Neural progenitor cell (in vitro differentiated cells): ENCODE measurements around the gene ZNF230. TPM values are rescaled to one million over a fixed set of nuclear protein-coding genes. Genes with fewer than 3 reads are reported as not detected.

Experiments
- DNase-seq: peaks from one replicate; pipeline ENCODE4 v3.0.0-alpha.2; 2016; ENCODE audit warnings: low spot score
- H2AFZ ChIP-seq: fragments of 200-600 bp; sonication (generic); replicated peaks from 2 replicates; pipeline ENCODE4 v1.6.1; 2016; ENCODE audit warnings: antibody characterized with exemption
- H3F3A ChIP-seq: fragments of 200-600 bp; sonication (generic); 2 replicates; pipeline ENCODE4 v1.6.1; 2016; ENCODE audit warnings: antibody characterized with exemption, low read depth
- H3K27ac ChIP-seq: fragments of 200-600 bp; sonication (generic); 2 replicates; pipeline ENCODE4 v1.5.1; 2016; ENCODE audit warnings: mild to moderate bottlenecking
- H3K27me3 ChIP-seq: fragments of 200-600 bp; sonication (generic); 2 replicates; pipeline ENCODE4 v1.6.1; 2016; ENCODE audit warnings: mild to moderate bottlenecking, moderate library complexity
- H3K36me3 ChIP-seq: fragments of 200-600 bp; sonication (generic); 2 replicates; pipeline ENCODE4 v1.5.1; 2016
- H3K4me1 ChIP-seq: fragments of 200-600 bp; sonication (generic); 2 replicates; pipeline ENCODE4 v1.6.1; 2016; ENCODE audit warnings: mixed run types
- H3K4me2 ChIP-seq: fragments of 200-600 bp; sonication (generic); 2 replicates; pipeline ENCODE4 v1.6.1; 2016
- H3K4me3 ChIP-seq: fragments of 200-600 bp; sonication (generic); 2 replicates; pipeline ENCODE4 v1.5.1; 2016
- H3K79me2 ChIP-seq: fragments of 200-600 bp; sonication (generic); 2 replicates; pipeline ENCODE4 v1.6.1; 2016; ENCODE audit warnings: low read depth
- H3K9ac ChIP-seq: fragments of 200-600 bp; sonication (generic); 2 replicates; pipeline ENCODE4 v1.6.1; 2016
- H3K9me3 ChIP-seq: fragments of 200-600 bp; sonication (generic); 2 replicates; pipeline ENCODE4 v1.5.1; 2016; ENCODE audit warnings: low read depth
- H4K20me1 ChIP-seq: fragments of 200-600 bp; sonication (generic); 2 replicates; pipeline ENCODE4 v1.6.1; 2016; ENCODE audit warnings: low read depth
- H3K27ac Mint-ChIP-seq: 3 replicates; pipeline ENCODE4 v1.8.0; 2021; ENCODE audit warnings: mixed read lengths
- H3K27me3 Mint-ChIP-seq: 2 replicates; pipeline ENCODE4 v1.8.0; 2022; ENCODE audit warnings: low read depth, mild to moderate bottlenecking, inconsistent platforms, moderate library complexity, mixed read lengths; ENCODE audit not compliant: insufficient read depth
- H3K36me3 Mint-ChIP-seq: 3 replicates; pipeline ENCODE4 v1.8.0; 2021; ENCODE audit warnings: mixed read lengths
- H3K4me1 Mint-ChIP-seq: 3 replicates; pipeline ENCODE4 v1.8.0; 2021; ENCODE audit warnings: mixed read lengths
- H3K4me3 Mint-ChIP-seq: 3 replicates; pipeline ENCODE4 v1.8.0; 2021; ENCODE audit warnings: mild to moderate bottlenecking, moderate library complexity, mixed read lengths
- H3K9me3 Mint-ChIP-seq: 3 replicates; pipeline ENCODE4 v1.8.0; 2020; ENCODE audit warnings: mixed read lengths
- EZH2 ChIP-seq: fragments of 200-600 bp; sonication (generic); IDR thresholded peaks from 2 replicates; pipeline ENCODE4 v1.6.1; 2017; ENCODE audit warnings: antibody characterized with exemption, mild to moderate bottlenecking, moderate library complexity
- EZH2phosphoT487 ChIP-seq: fragments of 200-600 bp; sonication (generic); IDR thresholded peaks from 2 replicates; pipeline ENCODE4 v1.6.1; 2017; ENCODE audit warnings: antibody characterized with exemption
- total RNA-seq: library from RNA; depleted of rRNA; stranded (reverse); fragments of >200 nt; gene quantifications from 2 replicates; pipeline ENCODE4 v1.2.3, GENCODE V29; 2015; ENCODE audit warnings: low replicate concordance
- TF ChIP-seq, protein P1 (sequence below): fragments of 200-600 bp; sonication (generic); IDR thresholded peaks from 2 replicates; pipeline ENCODE4 v1.5.1; 2017; ENCODE audit warnings: antibody characterized with exemption, mild to moderate bottlenecking

The ZNF230 gene
- total RNA-seq, 1 donor from 2014 or later, result 4.7 TPM

GRCh38 chr19:43960411-43960810, 42.3 kb upstream of the ZNF230 start:
- Mint-ChIP-seq H3K9me3 (peaks cover 71% of the 10 kb centered on the region), H3K36me3 (peaks cover 68% of the 10 kb centered on the region), H3K27ac (no peak overlapping the region), H3K4me3 (no peak overlapping the region), H3K27me3 (peaks cover 1% of the 10 kb centered on the region), H3K4me1 (no peaks in the 10 kb centered on the region)
- no peak overlapping the region for H3K27ac ChIP-seq
- H3K36me3 ChIP-seq, result peaks cover 38% of the 10 kb centered on the region
- no peaks in the 10 kb centered on the region for H4K20me1 ChIP-seq
- H3K4me1 ChIP-seq, result no peaks in the 10 kb centered on the region
- H3K4me2 ChIP-seq, result no peak overlapping the region
- no peak for DNase-seq
- H3F3A ChIP-seq, result no peaks in the 10 kb centered on the region
- TF ChIP-seq EZH2phosphoT487 (no peak), EZH2 (no peak)
- TF ChIP-seq, protein P1, sequence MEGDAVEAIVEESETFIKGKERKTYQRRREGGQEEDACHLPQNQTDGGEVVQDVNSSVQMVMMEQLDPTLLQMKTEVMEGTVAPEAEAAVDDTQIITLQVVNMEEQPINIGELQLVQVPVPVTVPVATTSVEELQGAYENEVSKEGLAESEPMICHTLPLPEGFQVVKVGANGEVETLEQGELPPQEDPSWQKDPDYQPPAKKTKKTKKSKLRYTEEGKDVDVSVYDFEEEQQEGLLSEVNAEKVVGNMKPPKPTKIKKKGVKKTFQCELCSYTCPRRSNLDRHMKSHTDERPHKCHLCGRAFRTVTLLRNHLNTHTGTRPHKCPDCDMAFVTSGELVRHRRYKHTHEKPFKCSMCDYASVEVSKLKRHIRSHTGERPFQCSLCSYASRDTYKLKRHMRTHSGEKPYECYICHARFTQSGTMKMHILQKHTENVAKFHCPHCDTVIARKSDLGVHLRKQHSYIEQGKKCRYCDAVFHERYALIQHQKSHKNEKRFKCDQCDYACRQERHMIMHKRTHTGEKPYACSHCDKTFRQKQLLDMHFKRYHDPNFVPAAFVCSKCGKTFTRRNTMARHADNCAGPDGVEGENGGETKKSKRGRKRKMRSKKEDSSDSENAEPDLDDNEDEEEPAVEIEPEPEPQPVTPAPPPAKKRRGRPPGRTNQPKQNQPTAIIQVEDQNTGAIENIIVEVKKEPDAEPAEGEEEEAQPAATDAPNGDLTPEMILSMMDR, result no peak
- H3K9me3 ChIP-seq, result peaks cover 34% of the 10 kb centered on the region
- H3K9ac ChIP-seq, result no peak overlapping the region
- H3K27me3 ChIP-seq, result no peaks in the 10 kb centered on the region
- H3K79me2 ChIP-seq, result peaks cover 8% of the 10 kb centered on the region
- H2AFZ ChIP-seq, result no peak overlapping the region
- H3K4me3 ChIP-seq, result no peak overlapping the region

- Histone ChIP-seq H3K27me3 (no peaks in the 10 kb centered on the region), H3K36me3 (peaks cover 85% of the 10 kb centered on the region), H3K9ac (no peak overlapping the region), H3F3A (peaks cover 6% of the 10 kb centered on the region), H3K27ac (no peak overlapping the region), H3K4me2 (no peak overlapping the region), H3K4me1 (no peaks in the 10 kb centered on the region), H3K9me3 (peaks cover 74% of the 10 kb centered on the region), H3K4me3 (no peak overlapping the region), H3K79me2 (no peaks in the 10 kb centered on the region), H4K20me1 (no peaks in the 10 kb centered on the region), H2AFZ (no peak overlapping the region)
- DNase-seq, result no peak
- Mint-ChIP-seq H3K4me3 (no peak overlapping the region), H3K36me3 (peaks cover 83% of the 10 kb centered on the region), H3K27ac (no peak overlapping the region), H3K4me1 (no peaks in the 10 kb centered on the region), H3K9me3 (peaks cover 89% of the 10 kb centered on the region), H3K27me3 (peaks cover 5% of the 10 kb centered on the region)
- TF ChIP-seq EZH2phosphoT487 (no peak), EZH2 (no peak)
- TF ChIP-seq, protein P1, result no peak
These were observed 36.6 kb upstream of the ZNF230 start for GRCh38 chr19:43966079-43966694.

GRCh38 chr19:43976732-43977131, 26.0 kb upstream of the ZNF230 start:
- Histone ChIP-seq H3K27ac (no peak overlapping the region), H4K20me1 (no peaks in the 10 kb centered on the region), H3K4me1 (no peaks in the 10 kb centered on the region), H3K9ac (no peak overlapping the region), H3K79me2 (no peaks in the 10 kb centered on the region), H2AFZ (no peak overlapping the region), H3K36me3 (no peaks in the 10 kb centered on the region), H3K27me3 (no peaks in the 10 kb centered on the region), H3K9me3 (peaks cover 58% of the 10 kb centered on the region), H3F3A (peaks cover 9% of the 10 kb centered on the region), H3K4me2 (no peak overlapping the region), H3K4me3 (no peak overlapping the region)
- Mint-ChIP-seq H3K27ac (no peak overlapping the region), H3K4me1 (no peaks in the 10 kb centered on the region), H3K9me3 (peaks cover 70% of the 10 kb centered on the region), H3K27me3 (peaks cover 7% of the 10 kb centered on the region), H3K36me3 (peaks cover 36% of the 10 kb centered on the region), H3K4me3 (no peak overlapping the region)
- TF ChIP-seq EZH2phosphoT487 (no peak), EZH2 (no peak)
- TF ChIP-seq, protein P1, result no peak
- no peak for DNase-seq
